ENCODE results near the gene MDGA2.
A peak's percentile ranks its signal among the peaks of the same experiment; 100 is the strongest.
"Not testable (repeated sequence)": the region's sequence is repeated elsewhere in the genome, so short reads cannot be mapped to it uniquely, and the experiment has no call there.

Gene MDGA2

GRCh38 chr14:47281761-47282160, 393.6 kb downstream of the MDGA2 start:
- WGBS, 2 donors (ENCODE audit: extremely low coverage in 2 of 2, insufficient read length in 2 of 2, insufficient replicate concordance in 1 of 2) = no CpG with 5 or more reads among the region's 16 CpGs
- H3K36me3 ChIP-seq (replicated peaks in 1 of 2; ENCODE audit: control insufficient read depth in 2 of 2, insufficient read depth in 2 of 2, low read length in 2 of 2); H4K91ac ChIP-seq (ENCODE audit: low read depth, low read length, poor library complexity); H3K9ac ChIP-seq (ENCODE audit: low read depth, low read length, poor library complexity); H2BK120ac ChIP-seq (ENCODE audit: low read depth, low read length); H2BK15ac ChIP-seq (ENCODE audit: low read length); H2AFZ ChIP-seq (ENCODE audit: low read length); H3K27ac ChIP-seq (replicated peaks; ENCODE audit: low read length); H3K79me1 ChIP-seq (ENCODE audit: low read depth, low read length); H3K4me1 ChIP-seq (ENCODE audit: control insufficient read depth in 2 of 2, insufficient read depth in 1 of 2, low read depth in 1 of 2, low read length in 2 of 2); H3K27me3 ChIP-seq (ENCODE audit: control insufficient read depth in 3 of 3, insufficient read depth in 3 of 3, low read depth in 1 of 3, low read length in 3 of 3); H2BK12ac ChIP-seq (ENCODE audit: low read length); H2BK5ac ChIP-seq (ENCODE audit: low read length); DNase-seq (ENCODE audit: low spot score); H3K4me2 ChIP-seq (ENCODE audit: insufficient read depth, low read length, poor library complexity, severe bottlenecking); H2AK5ac ChIP-seq (ENCODE audit: low read depth, low read length); H3K4me3 ChIP-seq (ENCODE audit: low read length in 2 of 2); H4K8ac ChIP-seq (ENCODE audit: low read depth, low read length); H3K18ac ChIP-seq (ENCODE audit: low read length); H3K14ac ChIP-seq (ENCODE audit: low read length); H3K4ac ChIP-seq (ENCODE audit: low read length); H3K9me3 ChIP-seq (replicated peaks in 1 of 2; ENCODE audit: control insufficient read depth in 2 of 2, insufficient read depth in 1 of 2, low read depth in 1 of 2, low read length in 2 of 2); H3K23ac ChIP-seq (ENCODE audit: low read depth, low read length, poor library complexity): not testable (repeated sequence)

DNA sequence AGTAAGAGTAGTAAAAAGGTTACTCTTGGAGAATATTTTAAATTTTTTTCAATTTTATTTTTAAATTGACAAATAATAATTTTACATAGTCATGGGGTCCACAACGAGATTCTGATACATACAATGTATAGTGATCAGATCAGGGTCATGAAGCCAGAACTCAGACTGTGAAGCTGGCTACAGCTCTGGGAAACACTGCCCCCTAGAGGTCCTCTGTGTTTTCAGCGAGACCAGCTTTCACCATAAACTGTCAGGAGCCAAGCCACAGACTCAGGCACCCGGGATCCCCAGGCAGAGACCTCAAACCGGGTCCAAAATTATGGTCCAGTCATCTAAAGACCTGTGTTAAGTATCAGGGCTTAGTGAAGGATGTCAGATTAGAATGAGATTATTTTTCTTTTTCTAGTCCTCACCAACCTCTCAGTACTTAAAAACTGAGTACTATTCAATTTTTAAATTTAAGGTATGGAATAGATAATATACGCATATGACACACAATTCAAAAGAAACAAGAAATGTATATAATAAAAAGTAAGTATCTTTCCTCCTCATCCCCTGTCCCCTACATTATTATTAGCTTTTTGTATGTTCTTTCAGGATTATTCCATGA, 397.1 kb downstream of the MDGA2 start:
- Histone ChIP-seq H2BK12ac (ENCODE audit: low read length) (no peak overlapping the region), H3K9me3 (replicated peaks in 1 of 2; ENCODE audit: control insufficient read depth in 2 of 2, insufficient read depth in 1 of 2, low read depth in 1 of 2, low read length in 2 of 2) (no peaks in the 10 kb centered on the region), H4K8ac (ENCODE audit: low read depth, low read length) (no peak overlapping the region), H4K91ac (ENCODE audit: low read depth, low read length, poor library complexity) (no peak overlapping the region), H3K27me3 (ENCODE audit: control insufficient read depth in 3 of 3, insufficient read depth in 3 of 3, low read depth in 1 of 3, low read length in 3 of 3) (no peaks in the 10 kb centered on the region), H3K4me3 (ENCODE audit: low read length in 2 of 2) (no peak overlapping the region), H3K36me3 (replicated peaks in 1 of 2; ENCODE audit: control insufficient read depth in 2 of 2, insufficient read depth in 2 of 2, low read length in 2 of 2) (no peaks in the 10 kb centered on the region), H3K18ac (ENCODE audit: low read length) (no peak overlapping the region), H2BK15ac (ENCODE audit: low read length) (no peak overlapping the region), H3K27ac (replicated peaks; ENCODE audit: low read length) (no peak overlapping the region), H3K4me2 (ENCODE audit: insufficient read depth, low read length, poor library complexity, severe bottlenecking) (no peak overlapping the region), H3K79me1 (ENCODE audit: low read depth, low read length) (no peaks in the 10 kb centered on the region), H3K23ac (ENCODE audit: low read depth, low read length, poor library complexity) (no peak overlapping the region), H2AK5ac (ENCODE audit: low read depth, low read length) (no peak overlapping the region), H3K4ac (ENCODE audit: low read length) (no peak overlapping the region), H3K14ac (ENCODE audit: low read length) (no peak overlapping the region), H3K9ac (ENCODE audit: low read depth, low read length, poor library complexity) (no peak overlapping the region), H2BK5ac (ENCODE audit: low read length) (no peak overlapping the region), H2BK120ac (ENCODE audit: low read depth, low read length) (no peak overlapping the region), H2AFZ (ENCODE audit: low read length) (no peak overlapping the region), H3K4me1 (ENCODE audit: control insufficient read depth in 2 of 2, insufficient read depth in 1 of 2, low read depth in 1 of 2, low read length in 2 of 2) (peaks cover 0 to 9% of the 10 kb centered on the region in 2 donors)
- peak; percentile 53 for DNase-seq (ENCODE audit: low spot score)
- no CpG with 5 or more reads among the region's 5 CpGs for WGBS, 2 donors (ENCODE audit: extremely low coverage in 2 of 2, insufficient read length in 2 of 2, insufficient replicate concordance in 1 of 2)

DNA sequence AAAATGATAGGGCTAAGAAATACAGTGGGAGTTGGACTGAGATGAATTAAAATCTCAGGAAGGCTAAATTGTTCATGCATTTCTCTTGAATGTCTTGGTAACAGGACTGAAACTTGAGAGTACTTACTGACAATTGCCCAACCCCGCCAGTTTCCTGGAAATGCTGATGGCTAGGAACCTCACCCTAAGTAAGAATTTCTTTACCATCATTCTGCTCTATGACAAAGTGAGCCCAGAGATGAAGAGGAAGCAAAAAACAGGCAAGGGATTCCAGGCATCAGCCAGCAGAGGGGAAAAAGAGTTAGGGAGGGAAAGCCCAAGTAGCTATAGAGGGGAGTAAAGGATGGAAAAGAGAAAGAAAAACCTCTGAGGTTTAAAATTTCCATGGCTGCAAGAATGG, 397.7 kb downstream of the MDGA2 start:
- DNase-seq (ENCODE audit: low spot score) = no peak
- no peak overlapping the region for H2BK15ac ChIP-seq (ENCODE audit: low read length)
- H4K91ac ChIP-seq (ENCODE audit: low read depth, low read length, poor library complexity) = no peak overlapping the region
- no peak overlapping the region for H3K23ac ChIP-seq (ENCODE audit: low read depth, low read length, poor library complexity)
- H3K4me1 ChIP-seq (ENCODE audit: control insufficient read depth in 2 of 2, insufficient read depth in 1 of 2, low read depth in 1 of 2, low read length in 2 of 2) = peaks cover 0 to 9% of the 10 kb centered on the region in 2 donors
- H3K4me2 ChIP-seq (ENCODE audit: insufficient read depth, low read length, poor library complexity, severe bottlenecking) = no peak overlapping the region
- H2BK12ac ChIP-seq (ENCODE audit: low read length) = no peak overlapping the region
- H3K36me3 ChIP-seq (replicated peaks in 1 of 2; ENCODE audit: control insufficient read depth in 2 of 2, insufficient read depth in 2 of 2, low read length in 2 of 2) = no peaks in the 10 kb centered on the region
- no peaks in the 10 kb centered on the region for H3K9me3 ChIP-seq (replicated peaks in 1 of 2; ENCODE audit: control insufficient read depth in 2 of 2, insufficient read depth in 1 of 2, low read depth in 1 of 2, low read length in 2 of 2)
- H3K18ac ChIP-seq (ENCODE audit: low read length) = no peak overlapping the region
- H3K27me3 ChIP-seq (ENCODE audit: control insufficient read depth in 3 of 3, insufficient read depth in 3 of 3, low read depth in 1 of 3, low read length in 3 of 3) = no peaks in the 10 kb centered on the region
- H3K4ac ChIP-seq (ENCODE audit: low read length) = no peak overlapping the region
- H2BK5ac ChIP-seq (ENCODE audit: low read length) = no peak overlapping the region
- no peak overlapping the region for H2AK5ac ChIP-seq (ENCODE audit: low read depth, low read length)
- no peak overlapping the region for H2BK120ac ChIP-seq (ENCODE audit: low read depth, low read length)
- H2AFZ ChIP-seq (ENCODE audit: low read length) = peak overlapping the region; percentile 56
- H3K27ac ChIP-seq (replicated peaks; ENCODE audit: low read length) = no peak overlapping the region
- no peak overlapping the region for H3K9ac ChIP-seq (ENCODE audit: low read depth, low read length, poor library complexity)
- H3K4me3 ChIP-seq (ENCODE audit: low read length in 2 of 2) = no peak overlapping the region
- H4K8ac ChIP-seq (ENCODE audit: low read depth, low read length) = no peak overlapping the region
- whole genome bisulfite sequencing, 2 donors (ENCODE audit: extremely low coverage in 2 of 2, insufficient read length in 2 of 2, insufficient replicate concordance in 1 of 2) = no CpG with 5 or more reads among the region's 1 CpG
- H3K79me1 ChIP-seq (ENCODE audit: low read depth, low read length) = no peaks in the 10 kb centered on the region
- no peak overlapping the region for H3K14ac ChIP-seq (ENCODE audit: low read length)

DNA sequence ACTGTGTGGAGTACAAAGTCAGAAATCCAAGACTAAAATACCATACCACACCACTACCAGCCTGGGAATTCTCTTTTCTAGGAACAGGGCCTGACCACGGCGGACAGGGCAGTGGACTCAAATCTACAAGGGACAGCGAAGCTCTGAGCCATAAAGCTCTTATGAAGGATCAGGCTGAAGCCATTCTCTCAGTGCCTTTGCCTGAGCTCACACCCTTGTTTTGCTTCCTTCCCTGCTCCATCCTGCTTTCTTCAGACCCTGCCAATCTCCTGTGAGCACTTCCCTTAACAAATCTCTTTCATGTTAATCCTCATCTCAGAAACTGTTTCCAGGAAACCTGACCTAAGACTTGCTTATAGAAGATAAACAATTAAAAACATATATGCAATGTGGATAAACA, 398.5 kb downstream of the MDGA2 start:
- no peaks in the 10 kb centered on the region for H3K9me3 ChIP-seq (replicated peaks in 1 of 2; ENCODE audit: control insufficient read depth in 2 of 2, insufficient read depth in 1 of 2, low read depth in 1 of 2, low read length in 2 of 2)
- H4K91ac ChIP-seq (ENCODE audit: low read depth, low read length, poor library complexity) = no peak overlapping the region
- no peak overlapping the region for H3K4me2 ChIP-seq (ENCODE audit: insufficient read depth, low read length, poor library complexity, severe bottlenecking)
- no peak overlapping the region for H3K4ac ChIP-seq (ENCODE audit: low read length)
- H3K9ac ChIP-seq (ENCODE audit: low read depth, low read length, poor library complexity) = no peak overlapping the region
- peak overlapping the region; percentile 57 for H2AFZ ChIP-seq (ENCODE audit: low read length)
- peaks cover 0 to 9% of the 10 kb centered on the region in 2 donors for H3K4me1 ChIP-seq (ENCODE audit: control insufficient read depth in 2 of 2, insufficient read depth in 1 of 2, low read depth in 1 of 2, low read length in 2 of 2)
- no peak overlapping the region for H4K8ac ChIP-seq (ENCODE audit: low read depth, low read length)
- H2AK5ac ChIP-seq (ENCODE audit: low read depth, low read length) = no peak overlapping the region
- H3K27ac ChIP-seq (replicated peaks; ENCODE audit: low read length) = no peak overlapping the region
- no peak overlapping the region for H3K14ac ChIP-seq (ENCODE audit: low read length)
- H3K4me3 ChIP-seq (ENCODE audit: low read length in 2 of 2) = no peak overlapping the region
- H3K79me1 ChIP-seq (ENCODE audit: low read depth, low read length) = no peaks in the 10 kb centered on the region
- H3K18ac ChIP-seq (ENCODE audit: low read length) = no peak overlapping the region
- WGBS, 2 donors (ENCODE audit: extremely low coverage in 2 of 2, insufficient read length in 2 of 2, insufficient replicate concordance in 1 of 2) = no CpG with 5 or more reads among the region's 3 CpGs
- no peak overlapping the region for H2BK12ac ChIP-seq (ENCODE audit: low read length)
- H3K23ac ChIP-seq (ENCODE audit: low read depth, low read length, poor library complexity) = no peak overlapping the region
- no peaks in the 10 kb centered on the region for H3K36me3 ChIP-seq (replicated peaks in 1 of 2; ENCODE audit: control insufficient read depth in 2 of 2, insufficient read depth in 2 of 2, low read length in 2 of 2)
- DNase-seq (ENCODE audit: low spot score) = no peak
- no peak overlapping the region for H2BK15ac ChIP-seq (ENCODE audit: low read length)
- no peak overlapping the region for H2BK120ac ChIP-seq (ENCODE audit: low read depth, low read length)
- no peaks in the 10 kb centered on the region for H3K27me3 ChIP-seq (ENCODE audit: control insufficient read depth in 3 of 3, insufficient read depth in 3 of 3, low read depth in 1 of 3, low read length in 3 of 3)
- no peak overlapping the region for H2BK5ac ChIP-seq (ENCODE audit: low read length)

All from neuronal stem cell (in vitro differentiated cells).